OCI-LY7 (cell line): ENCODE data around the gene NDUFV2. TPM values are rescaled to one million over a fixed set of nuclear protein-coding genes. Genes with fewer than 3 reads are reported as not detected.

ENCODE experiments used
- Bru-seq: library from RNA; stranded (reverse); fragments of 400-500 nt; gene quantifications from one replicate; lab custom pipeline; 2021; lab: Mats Ljungman, UMichigan
- BruChase-seq, 2 experiments: library from RNA; stranded (reverse); fragments of 400-500 nt; gene quantifications; one replicate each; lab custom pipeline; 2021; lab: Mats Ljungman, UMichigan
- BruUV-seq: library from RNA; stranded (reverse); fragments of 400-500 nt; replicated peaks from 2 replicates; lab custom pipeline; 2021; lab: Mats Ljungman, UMichigan
- CTCF ChIA-PET: fragments of 300-600 bp; sonication (Branson Sonifier 250); formaldehyde crosslinking; loops from one replicate; lab custom pipeline; 2022; ENCODE audit warnings: antibody characterized with exemption; ENCODE audit not compliant: unreplicated experiment; lab: Charles Lee
- POLR2A ChIA-PET: fragments of 300-600 bp; sonication (Branson Sonifier 250); formaldehyde crosslinking; loops from one replicate; lab custom pipeline; 2022; ENCODE audit warnings: antibody characterized with exemption; lab: Charles Lee
- DNase-seq: peaks from one replicate; pipeline ENCODE4 v3.0.0-alpha.2; 2015; ENCODE audit warnings: low spot score
- H2AFZ ChIP-seq: fragments of 200-600 bp; sonication (generic), shearing (Covaris generic); 2 replicates; pipeline ENCODE4 v1.6.1; 2014; ENCODE audit warnings: mild to moderate bottlenecking, antibody characterized with exemption, low read length, moderate library complexity
- H3K27ac ChIP-seq: fragments of 200-600 bp; sonication (generic); 2 replicates; pipeline ENCODE4 v1.5.1; 2014; ENCODE audit warnings: mixed run types, low read depth, mild to moderate bottlenecking, moderate library complexity, low read length, inconsistent platforms; ENCODE audit not compliant: poor library complexity, severe bottlenecking
- H3K36me3 ChIP-seq: fragments of 200-600 bp; sonication (generic); 2 replicates; pipeline ENCODE4 v1.6.1; 2014; ENCODE audit warnings: mild to moderate bottlenecking, antibody characterized with exemption, low read length, moderate library complexity, mixed read lengths; ENCODE audit not compliant: insufficient read depth
- H3K4me1 ChIP-seq: fragments of 200-600 bp; sonication (generic); 2 replicates; pipeline ENCODE4 v1.5.1; 2014; ENCODE audit warnings: mild to moderate bottlenecking, low read length; ENCODE audit not compliant: insufficient read depth, poor library complexity, severe bottlenecking
- H3K4me2 ChIP-seq: fragments of 200-600 bp; sonication (generic); 2 replicates; pipeline ENCODE4 v1.6.1; 2014; ENCODE audit warnings: mild to moderate bottlenecking, low read length
- H3K4me3 ChIP-seq: fragments of 200-600 bp; sonication (generic); 2 replicates; pipeline ENCODE4 v1.5.1; 2014; ENCODE audit warnings: mild to moderate bottlenecking, low read depth, low read length; ENCODE audit not compliant: poor library complexity, severe bottlenecking
- H3K79me2 ChIP-seq: fragments of 200-600 bp; sonication (generic); 2 replicates; pipeline ENCODE4 v1.6.1; 2016; ENCODE audit warnings: low read depth, mild to moderate bottlenecking, low read length, moderate library complexity, mixed read lengths; ENCODE audit not compliant: insufficient read depth
- H3K9me2 ChIP-seq: fragments of 200-600 bp; sonication (generic); 2 replicates; pipeline ENCODE4 v1.6.1; 2016; ENCODE audit warnings: mild to moderate bottlenecking, low read length, mixed read lengths; ENCODE audit not compliant: insufficient read depth
- H3K9me3 ChIP-seq: fragments of 200-600 bp; sonication (generic); 2 replicates; pipeline ENCODE4 v1.6.1; 2014; ENCODE audit warnings: mild to moderate bottlenecking, mixed run types, low read length, mixed read lengths
- H4K20me1 ChIP-seq: fragments of 200-600 bp; sonication (generic); 2 replicates; pipeline ENCODE4 v1.6.1; 2014; ENCODE audit warnings: mild to moderate bottlenecking, antibody characterized with exemption, low read length, moderate library complexity, mixed read lengths; ENCODE audit not compliant: insufficient read depth
- EZH2phosphoT487 ChIP-seq: fragments of 200-600 bp; sonication (generic); IDR thresholded peaks from 2 replicates; pipeline ENCODE4 v1.6.1; 2018; ENCODE audit warnings: low read depth, borderline replicate concordance, mild to moderate bottlenecking, mixed run types, antibody characterized with exemption, low read length, moderate library complexity, mixed read lengths
- intact Hi-C: fragments of 100-400 bp; cut with micrococcal nuclease; formaldehyde crosslinking; loops from one replicate; pipeline ENCODE4 v1.10.0; 2022; ENCODE audit not compliant: unreplicated experiment
- long read RNA-seq: library from polyadenylated mRNA; stranded (forward); transcript quantifications from one replicate; pipeline ENCODE4 v2.0.0, GENCODE V29; 2022
- total RNA-seq, 2 experiments: library from RNA; depleted of rRNA in 1 of 2; stranded (reverse); fragments of >200 nt in 1 of 2; shearing (Covaris generic) in 1 of 2; gene quantifications; 2 replicates each; pipeline ENCODE4 v1.2.3, GENCODE V29; 2014 to 2022
- TF ChIP-seq, protein P1 (sequence below): fragments of 200-600 bp; sonication (generic); conservative IDR thresholded peaks from 2 replicates; pipeline ENCODE4 v1.5.1; 2014; ENCODE audit warnings: mild to moderate bottlenecking, antibody characterized with exemption, low read length, moderate library complexity, mixed read lengths

Gene NDUFV2
- total RNA-seq (2014; rRNA removed; shearing (Covaris generic)) (145 and 185 TPM in 2 replicates), total RNA-seq (2022) (201 and 213 TPM in 2 replicates), Bru-seq, nascent RNA (percentile 98 among the genes with signal in this experiment), BruChase-seq, experiment 1, labeled RNA remaining after a 6-hour chase (percentile 96 among the genes with signal in this experiment), BruChase-seq, experiment 2, labeled RNA remaining after a 2-hour chase (percentile 96 among the genes with signal in this experiment)
- long read RNA-seq, transcript NDUFV2-201 (8 exons, 930 nt), result major isoform, 294 of 318 reads
- long read RNA-seq, partial matches to known transcripts, result 5 of 318 reads
- long read RNA-seq, other reads (novel, unspliced or antisense), result 17 of 318 reads

DNA sequence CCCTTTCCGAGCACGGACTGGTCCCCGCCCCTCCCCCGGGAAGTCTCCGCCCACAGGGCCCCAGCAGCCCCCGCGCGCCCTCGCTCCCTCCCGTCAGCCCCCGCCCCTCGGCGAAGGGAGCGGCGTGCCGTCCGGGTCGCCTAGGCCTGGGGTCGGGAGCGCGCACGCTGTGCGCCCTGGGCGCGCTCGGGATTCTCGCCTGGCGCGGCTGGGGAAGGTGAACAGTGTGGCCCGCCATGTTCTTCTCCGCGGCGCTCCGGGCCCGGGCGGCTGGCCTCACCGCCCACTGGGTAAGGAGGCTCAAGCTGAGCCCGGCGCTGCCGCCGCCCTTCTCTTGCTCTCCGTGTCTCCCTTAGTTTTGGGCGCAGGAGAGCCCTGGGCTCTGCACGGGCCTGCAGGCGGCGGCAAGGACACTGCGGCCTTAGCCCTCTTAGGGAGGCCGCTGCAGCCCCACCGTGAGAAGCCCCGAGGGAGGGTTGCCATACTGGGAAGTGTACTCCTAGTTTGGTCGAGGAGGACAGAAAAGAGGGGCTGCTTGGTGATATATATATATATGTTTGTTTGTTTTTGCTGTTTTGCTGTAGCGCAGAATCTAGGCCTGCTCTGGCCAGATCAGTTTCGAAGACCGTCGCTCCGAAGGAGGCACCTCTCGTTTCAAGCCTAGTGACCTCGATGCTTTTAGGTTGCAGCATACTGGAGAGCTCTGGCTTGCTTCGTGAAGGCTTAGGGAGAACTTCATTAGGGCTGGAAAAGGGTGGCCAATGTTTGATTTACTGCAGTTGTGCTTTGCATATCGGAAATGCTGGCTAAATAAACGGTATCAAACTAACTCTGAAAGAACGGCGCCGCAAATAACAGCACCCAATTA, at the start of gene NDUFV2:
Gene NDUFV2, plus strand, starts transcription at position 192 of the 868 bp plus-strand sequence. Its CDS starts 45 bp downstream, at position 237.
- Histone ChIP-seq H3K4me3 (peak within 1 kb of the TSS; percentile 93), H3K36me3 (peaks cover 41% of the 10 kb centered on the region), H3K79me2 (peaks cover 61% of the 10 kb centered on the region), H4K20me1 (peaks cover 43% of the 10 kb centered on the region), H2AFZ (peak within 1 kb of the TSS; percentile 80), H3K27ac (peak within 1 kb of the TSS; percentile 75), H3K4me1 (peaks cover 41% of the 10 kb centered on the region), H3K9me3 (no peaks in the 10 kb centered on the region), H3K9me2 (no peaks in the 10 kb centered on the region), H3K4me2 (peak within 1 kb of the TSS; percentile 96)
- no TSS peak for BruUV-seq
- intact Hi-C loops, result loop anchor here (1.0 kb wide), 2 partner anchors 29 to 34 kb away; partner anchors contain the start of gene ANKRD12
- CTCF ChIA-PET, result interaction anchor here (1.0 to 1.6 kb wide), 2 partner anchors 11 to 34 kb away, joined by 3 to 5 read pairs; partner anchors contain the start of gene ANKRD12
- TF ChIP-seq, protein P1, sequence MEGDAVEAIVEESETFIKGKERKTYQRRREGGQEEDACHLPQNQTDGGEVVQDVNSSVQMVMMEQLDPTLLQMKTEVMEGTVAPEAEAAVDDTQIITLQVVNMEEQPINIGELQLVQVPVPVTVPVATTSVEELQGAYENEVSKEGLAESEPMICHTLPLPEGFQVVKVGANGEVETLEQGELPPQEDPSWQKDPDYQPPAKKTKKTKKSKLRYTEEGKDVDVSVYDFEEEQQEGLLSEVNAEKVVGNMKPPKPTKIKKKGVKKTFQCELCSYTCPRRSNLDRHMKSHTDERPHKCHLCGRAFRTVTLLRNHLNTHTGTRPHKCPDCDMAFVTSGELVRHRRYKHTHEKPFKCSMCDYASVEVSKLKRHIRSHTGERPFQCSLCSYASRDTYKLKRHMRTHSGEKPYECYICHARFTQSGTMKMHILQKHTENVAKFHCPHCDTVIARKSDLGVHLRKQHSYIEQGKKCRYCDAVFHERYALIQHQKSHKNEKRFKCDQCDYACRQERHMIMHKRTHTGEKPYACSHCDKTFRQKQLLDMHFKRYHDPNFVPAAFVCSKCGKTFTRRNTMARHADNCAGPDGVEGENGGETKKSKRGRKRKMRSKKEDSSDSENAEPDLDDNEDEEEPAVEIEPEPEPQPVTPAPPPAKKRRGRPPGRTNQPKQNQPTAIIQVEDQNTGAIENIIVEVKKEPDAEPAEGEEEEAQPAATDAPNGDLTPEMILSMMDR, result no peak
- no peak for TF ChIP-seq EZH2phosphoT487
- POLR2A ChIA-PET, result interaction anchor here (0.6 to 6.6 kb wide), 10 partner anchors 8 to 41 kb away, joined by 3 to 49 read pairs (median 4); partner anchors contain the start of gene ANKRD12
- peak; percentile 97 for DNase-seq

DNA sequence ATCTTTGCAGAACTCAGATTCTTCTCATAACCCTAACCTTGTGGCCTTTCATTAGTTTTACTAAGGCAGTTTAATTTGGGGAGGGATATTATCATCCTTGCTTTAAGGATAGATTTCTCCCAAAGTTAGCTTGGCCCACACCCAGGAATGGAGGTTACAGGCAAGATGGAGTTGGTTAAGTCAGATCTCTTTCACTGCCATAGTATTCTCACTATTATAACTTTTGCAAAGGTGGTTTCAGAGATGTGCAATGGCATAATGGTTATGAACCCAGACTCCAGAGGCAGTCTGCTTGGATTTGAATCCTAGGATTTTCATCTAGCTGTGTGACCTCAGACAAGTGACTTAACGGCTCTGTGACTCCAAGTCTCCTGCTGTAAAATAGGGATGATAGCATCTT, 48.7 kb upstream of the NDUFV2 start:
- no peak overlapping the region for H3K4me3 ChIP-seq
- ChIA-PET CTCF (no interaction called here), POLR2A (interaction anchor here (1.3 kb wide), 1 partner anchor 12 kb away, joined by 3 read pairs; no protein-coding TSS in a partner anchor)
- peaks cover 22% of the 10 kb centered on the region; the same call in 1 of the 2 replicates for H3K9me3 ChIP-seq
- intact Hi-C loops, result loop anchor here (2.0 kb wide), 1 partner anchor 65 kb away; no protein-coding TSS in a partner anchor
- no peak overlapping the region for H3K27ac ChIP-seq
- BruUV-seq, result no TSS peak
- H3K79me2 ChIP-seq, result no peaks in the 10 kb centered on the region
- no peaks in the 10 kb centered on the region for H3K9me2 ChIP-seq
- no peaks in the 10 kb centered on the region for H4K20me1 ChIP-seq
- TF ChIP-seq, protein P1, result no peak
- TF ChIP-seq EZH2phosphoT487, result no peak
- H2AFZ ChIP-seq, result no peak overlapping the region
- DNase-seq, result no peak
- peaks cover 5% of the 10 kb centered on the region; the same call in 1 of the 2 replicates for H3K36me3 ChIP-seq
- H3K4me1 ChIP-seq, result peaks cover 18% of the 10 kb centered on the region
- H3K4me2 ChIP-seq, result no peak overlapping the region
